Measurements from ENCODE around the gene FES. TPM values are rescaled to one million over a fixed set of nuclear protein-coding genes. Genes with fewer than 3 reads are reported as not detected.

Gene FES
- total RNA-seq, 2 donors from 2014 or later = 54.2 to 86.3 TPM

DNA sequence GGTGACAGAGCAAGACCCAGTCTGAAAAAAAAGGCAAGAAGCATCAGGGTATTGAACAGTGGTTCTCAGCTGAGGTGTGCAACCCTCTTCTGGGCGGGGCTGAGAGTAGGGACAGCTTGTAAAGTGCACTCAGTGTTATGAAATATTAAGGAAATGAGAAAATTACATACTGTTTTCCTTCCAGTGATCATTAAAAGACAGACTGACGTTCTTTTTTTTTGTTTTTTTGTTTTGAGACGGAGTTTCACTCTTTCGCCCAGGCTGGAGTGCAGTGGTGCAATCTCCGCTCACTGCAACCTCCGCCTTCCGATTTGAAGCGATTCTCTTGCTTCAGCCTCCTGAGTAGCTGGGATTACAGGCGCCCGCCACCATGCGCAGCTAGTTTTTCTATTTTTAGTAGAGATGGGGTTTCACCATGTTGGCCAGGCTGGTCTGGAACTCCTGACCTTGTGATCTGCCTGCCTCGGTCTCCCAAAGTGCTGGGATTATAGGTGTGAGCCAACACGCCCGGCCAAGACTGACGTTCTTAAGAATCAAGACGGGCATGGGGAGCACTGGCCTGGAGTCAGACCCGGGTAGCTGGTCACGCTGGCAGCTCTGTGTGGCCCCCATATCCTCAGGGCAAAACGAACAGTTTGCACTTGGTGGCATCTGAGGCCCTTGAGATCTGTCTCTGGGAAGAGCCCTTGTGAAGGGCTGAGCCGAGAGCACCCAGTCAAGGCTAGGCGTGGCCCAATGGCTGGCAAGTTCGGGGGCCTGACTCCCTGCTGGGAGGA lies 30.2 kb downstream of the FES start:
- Histone ChIP-seq H3K36me3 (peaks cover 86% of the 10 kb centered on the region), H3K4me3 (no peak overlapping the region), H3K9me3 (no peaks in the 10 kb centered on the region), H3K27ac (no peak overlapping the region), H3K27me3 (replicated peaks; ENCODE audit: insufficient read depth) (no peaks in the 10 kb centered on the region), H3K4me1 (ENCODE audit: control insufficient read depth in 1 of 2, low read depth in 2 of 2) (no peaks in the 10 kb centered on the region)
- ATAC-seq (ENCODE audit: insufficient number of reproducible peaks, low FRiP score, low read depth) = no peak
- TF ChIP-seq, protein P1, sequence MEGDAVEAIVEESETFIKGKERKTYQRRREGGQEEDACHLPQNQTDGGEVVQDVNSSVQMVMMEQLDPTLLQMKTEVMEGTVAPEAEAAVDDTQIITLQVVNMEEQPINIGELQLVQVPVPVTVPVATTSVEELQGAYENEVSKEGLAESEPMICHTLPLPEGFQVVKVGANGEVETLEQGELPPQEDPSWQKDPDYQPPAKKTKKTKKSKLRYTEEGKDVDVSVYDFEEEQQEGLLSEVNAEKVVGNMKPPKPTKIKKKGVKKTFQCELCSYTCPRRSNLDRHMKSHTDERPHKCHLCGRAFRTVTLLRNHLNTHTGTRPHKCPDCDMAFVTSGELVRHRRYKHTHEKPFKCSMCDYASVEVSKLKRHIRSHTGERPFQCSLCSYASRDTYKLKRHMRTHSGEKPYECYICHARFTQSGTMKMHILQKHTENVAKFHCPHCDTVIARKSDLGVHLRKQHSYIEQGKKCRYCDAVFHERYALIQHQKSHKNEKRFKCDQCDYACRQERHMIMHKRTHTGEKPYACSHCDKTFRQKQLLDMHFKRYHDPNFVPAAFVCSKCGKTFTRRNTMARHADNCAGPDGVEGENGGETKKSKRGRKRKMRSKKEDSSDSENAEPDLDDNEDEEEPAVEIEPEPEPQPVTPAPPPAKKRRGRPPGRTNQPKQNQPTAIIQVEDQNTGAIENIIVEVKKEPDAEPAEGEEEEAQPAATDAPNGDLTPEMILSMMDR (IDR thresholded peaks at IDR 0.05) = no peak
- no peak for DNase-seq (ENCODE audit: low spot score)

DNA sequence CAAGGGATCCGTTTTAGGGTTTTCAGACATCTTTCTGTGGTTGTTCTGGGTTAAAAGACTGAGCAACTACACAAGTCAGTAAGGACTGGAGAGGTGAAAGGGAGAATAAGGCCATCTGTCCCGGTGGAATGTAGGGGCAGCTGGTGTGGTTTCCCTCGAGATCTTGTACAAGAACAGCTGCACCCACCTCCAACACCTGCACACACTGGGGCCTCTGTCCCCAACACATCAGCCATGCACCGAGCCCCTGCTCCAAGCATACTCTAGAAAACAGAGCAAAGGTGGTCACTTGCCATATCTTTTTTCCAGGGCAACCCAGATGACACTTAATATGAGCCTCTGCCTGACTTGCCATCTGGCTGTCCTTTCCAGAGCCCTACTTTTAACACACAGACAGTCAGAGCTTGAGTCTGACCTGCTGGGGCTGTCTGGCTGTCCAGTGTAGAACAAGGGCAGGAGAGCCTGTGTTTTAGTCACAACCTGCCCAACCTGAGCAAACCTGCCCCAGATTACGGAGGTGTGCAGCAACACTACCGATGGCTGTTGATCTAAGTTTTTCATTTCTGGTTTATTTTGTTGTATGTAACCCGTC lies 31.0 kb downstream of the FES start:
- ATAC-seq (ENCODE audit: insufficient number of reproducible peaks, low FRiP score, low read depth) (no peak), DNase-seq (ENCODE audit: low spot score) (no peak)
- Histone ChIP-seq H3K9me3 (no peaks in the 10 kb centered on the region), H3K27me3 (replicated peaks; ENCODE audit: insufficient read depth) (no peaks in the 10 kb centered on the region), H3K4me1 (ENCODE audit: control insufficient read depth in 1 of 2, low read depth in 2 of 2) (no peaks in the 10 kb centered on the region), H3K36me3 (peaks cover 85% of the 10 kb centered on the region), H3K27ac (no peak overlapping the region), H3K4me3 (no peak overlapping the region)
- TF ChIP-seq, protein P1 (IDR thresholded peaks at IDR 0.05) = no peak

DNA sequence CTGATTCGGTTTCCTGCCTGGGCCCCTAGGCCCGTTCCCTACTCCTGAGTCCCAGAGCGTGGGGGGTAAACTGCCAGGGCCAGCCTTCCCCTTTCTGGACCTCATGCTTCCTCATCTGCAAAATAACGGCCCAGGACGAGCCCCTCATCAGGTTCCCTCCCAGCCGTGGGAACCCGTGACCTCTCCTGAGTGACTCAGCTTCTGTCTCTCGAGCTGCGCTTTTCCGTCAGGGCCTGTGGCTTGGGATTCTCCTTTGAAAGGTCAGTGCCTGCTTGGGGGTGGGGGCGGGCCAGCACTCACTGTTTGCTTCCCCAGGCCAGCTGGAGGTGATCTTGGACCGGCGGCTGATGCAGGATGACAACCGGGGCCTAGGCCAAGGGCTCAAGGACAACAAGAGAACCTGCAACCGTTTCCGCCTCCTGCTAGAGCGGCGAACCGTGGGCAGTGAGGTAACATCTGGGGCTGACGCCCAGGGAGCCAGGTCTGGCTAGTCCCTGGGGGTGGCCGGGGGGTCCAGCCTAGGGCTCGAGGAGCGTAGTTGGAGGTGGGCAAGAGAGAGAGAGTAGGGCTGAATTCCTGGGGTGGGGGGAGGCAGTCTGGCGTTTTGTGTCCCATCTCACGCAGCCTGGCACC lies 31.6 kb downstream of the FES start:
- TF ChIP-seq, protein P1 (IDR thresholded peaks at IDR 0.05) = no peak
- Histone ChIP-seq H3K27ac (no peak overlapping the region), H3K27me3 (replicated peaks; ENCODE audit: insufficient read depth) (no peaks in the 10 kb centered on the region), H3K36me3 (peaks cover 80% of the 10 kb centered on the region), H3K4me3 (no peak overlapping the region), H3K4me1 (ENCODE audit: control insufficient read depth in 1 of 2, low read depth in 2 of 2) (no peaks in the 10 kb centered on the region), H3K9me3 (no peaks in the 10 kb centered on the region)
- ATAC-seq (ENCODE audit: insufficient number of reproducible peaks, low FRiP score, low read depth) = no peak
- no peak for DNase-seq (ENCODE audit: low spot score)

DNA sequence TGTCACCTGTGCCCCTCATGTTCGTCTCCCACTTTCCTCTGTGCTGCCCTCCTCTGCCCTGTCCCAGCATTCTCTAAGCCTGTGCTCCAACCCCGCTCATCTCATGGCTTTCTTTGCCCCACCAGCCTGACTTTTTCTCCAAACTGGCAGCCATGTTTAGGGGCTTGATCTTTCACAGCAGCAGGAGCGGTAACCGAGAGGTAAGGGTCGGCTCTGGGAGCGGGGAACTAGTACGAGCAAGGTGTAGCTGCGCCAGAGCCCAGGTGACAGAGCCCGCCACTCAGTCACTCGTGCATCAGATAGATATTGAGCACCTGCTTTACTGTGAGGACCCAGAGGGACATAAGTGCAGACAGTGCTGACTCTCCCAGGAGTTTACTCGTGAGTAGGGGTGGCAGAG lies 32.2 kb downstream of the FES start:
- H3K27me3 ChIP-seq (replicated peaks; ENCODE audit: insufficient read depth) = no peaks in the 10 kb centered on the region
- H3K9me3 ChIP-seq = no peaks in the 10 kb centered on the region
- ATAC-seq (ENCODE audit: insufficient number of reproducible peaks, low FRiP score, low read depth) (no peak), DNase-seq (ENCODE audit: low spot score) (no peak)
- TF ChIP-seq, protein P1 (IDR thresholded peaks at IDR 0.05) = no peak
- peaks cover 78% of the 10 kb centered on the region for H3K36me3 ChIP-seq
- no peaks in the 10 kb centered on the region for H3K4me1 ChIP-seq (ENCODE audit: control insufficient read depth in 1 of 2, low read depth in 2 of 2)
- H3K27ac ChIP-seq = no peak overlapping the region
- no peak overlapping the region for H3K4me3 ChIP-seq

DNA sequence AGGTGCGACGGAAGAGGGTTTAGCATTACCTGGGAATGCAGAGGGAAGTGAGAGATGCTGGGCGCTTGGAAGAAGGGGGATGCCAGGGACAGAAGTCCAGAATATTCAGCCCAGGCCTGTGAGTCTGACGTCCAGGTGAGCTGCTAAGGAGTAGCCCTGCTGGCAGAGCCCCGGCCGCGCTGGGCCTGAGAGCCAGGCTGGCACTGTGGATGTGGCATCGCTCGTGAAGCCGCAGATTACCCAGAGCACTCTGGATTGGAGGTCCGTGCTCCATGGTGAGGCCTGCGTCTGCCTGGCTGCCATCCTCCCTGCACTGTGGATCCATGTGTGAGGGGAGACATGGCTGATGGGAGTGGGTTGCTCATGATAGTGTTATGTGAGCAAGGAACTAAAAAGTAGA lies 33.3 kb downstream of the FES start:
- ATAC-seq (ENCODE audit: insufficient number of reproducible peaks, low FRiP score, low read depth) (no peak), DNase-seq (ENCODE audit: low spot score) (no peak)
- peaks cover 70% of the 10 kb centered on the region for H3K36me3 ChIP-seq
- H3K27ac ChIP-seq = no peak overlapping the region
- H3K4me1 ChIP-seq (ENCODE audit: control insufficient read depth in 1 of 2, low read depth in 2 of 2) = no peaks in the 10 kb centered on the region
- no peak overlapping the region for H3K4me3 ChIP-seq
- TF ChIP-seq, protein P1 (IDR thresholded peaks at IDR 0.05) = no peak
- H3K9me3 ChIP-seq = no peaks in the 10 kb centered on the region
- H3K27me3 ChIP-seq (replicated peaks; ENCODE audit: insufficient read depth) = no peaks in the 10 kb centered on the region

Measured in thoracic aorta (tissue), 2 donors.